ENCODE results near the gene PAPPA. TPM values are rescaled to one million over a fixed set of nuclear protein-coding genes. Genes with fewer than 3 reads are reported as not detected.

Gene PAPPA
- polyA plus RNA-seq, 1 experiment = 39.9 TPM

GRCh38 chr9:116435706-116436105 is 282.1 kb downstream of the PAPPA start:
- POLR2A ChIA-PET = interaction anchor here (0.6 kb wide), 1 partner anchor 26 kb away, joined by 5 read pairs; no protein-coding TSS in a partner anchor
- no peak overlapping the region for H3K4me3 ChIP-seq (ENCODE audit: low read depth, low read length)
- peak; percentile 23 for DNase-seq (ENCODE audit: low read depth)
- no peak for TF ChIP-seq CTCF (IDR thresholded peaks at IDR 0.05; ENCODE audit: insufficient read depth, low read depth, low read length)
- H3K36me3 ChIP-seq (ENCODE audit: control insufficient read depth, insufficient read depth, low read length) = no peaks in the 10 kb centered on the region
- CTCF ChIA-PET = no interaction called here
- H3K27me3 ChIP-seq (ENCODE audit: control insufficient read depth, insufficient read depth, low read length) = no peaks in the 10 kb centered on the region

GRCh38 chr9:116436121-116436520 is 282.5 kb downstream of the PAPPA start:
- POLR2A ChIA-PET = interaction anchor here (0.6 kb wide), 1 partner anchor 25 kb away, joined by 5 read pairs; no protein-coding TSS in a partner anchor
- H3K4me3 ChIP-seq (ENCODE audit: low read depth, low read length) = no peak overlapping the region

GRCh38 chr9:116437411-116438370 is 284.1 kb downstream of the PAPPA start:
- no peaks in the 10 kb centered on the region for H3K36me3 ChIP-seq (ENCODE audit: control insufficient read depth, insufficient read depth, low read length)
- TF ChIP-seq CTCF (IDR thresholded peaks at IDR 0.05; ENCODE audit: insufficient read depth, low read depth, low read length) = no peak
- no peak overlapping the region for H3K4me3 ChIP-seq (ENCODE audit: low read depth, low read length)
- no peaks in the 10 kb centered on the region for H3K27me3 ChIP-seq (ENCODE audit: control insufficient read depth, insufficient read depth, low read length)
- POLR2A ChIA-PET = no interaction called here
- CTCF ChIA-PET = no interaction called here
- no peak for DNase-seq (ENCODE audit: low read depth)

More at GRCh38 chr9:116436121-116436520, 282.5 kb downstream of the PAPPA start:
- DNase-seq (ENCODE audit: low read depth) = no peak
- H3K36me3 ChIP-seq (ENCODE audit: control insufficient read depth, insufficient read depth, low read length) = no peaks in the 10 kb centered on the region
- no peaks in the 10 kb centered on the region for H3K27me3 ChIP-seq (ENCODE audit: control insufficient read depth, insufficient read depth, low read length)
- CTCF ChIA-PET = no interaction called here
- no peak for TF ChIP-seq CTCF (IDR thresholded peaks at IDR 0.05; ENCODE audit: insufficient read depth, low read depth, low read length)

- Histone ChIP-seq H3K36me3 (ENCODE audit: control insufficient read depth, insufficient read depth, low read length) (no peaks in the 10 kb centered on the region), H3K4me3 (ENCODE audit: low read depth, low read length) (no peak overlapping the region), H3K27me3 (ENCODE audit: control insufficient read depth, insufficient read depth, low read length) (no peaks in the 10 kb centered on the region)
- ChIA-PET POLR2A (no interaction called here), CTCF (no interaction called here)
- TF ChIP-seq CTCF (IDR thresholded peaks at IDR 0.05; ENCODE audit: insufficient read depth, low read depth, low read length) = no peak
- DNase-seq (ENCODE audit: low read depth) = no peak
Observed at GRCh38 chr9:116442528-116442927, 288.9 kb downstream of the PAPPA start.

- Histone ChIP-seq H3K4me3 (ENCODE audit: low read depth, low read length) (no peak overlapping the region), H3K27me3 (ENCODE audit: control insufficient read depth, insufficient read depth, low read length) (no peaks in the 10 kb centered on the region), H3K36me3 (ENCODE audit: control insufficient read depth, insufficient read depth, low read length) (no peaks in the 10 kb centered on the region)
- no peak for TF ChIP-seq CTCF (IDR thresholded peaks at IDR 0.05; ENCODE audit: insufficient read depth, low read depth, low read length)
- no peak for DNase-seq (ENCODE audit: low read depth)
- ChIA-PET CTCF (interaction anchor here (1.6 kb wide), 1 partner anchor 16 kb away, joined by 3 read pairs; no protein-coding TSS in a partner anchor), POLR2A (no interaction called here)
Observed at GRCh38 chr9:116447934-116448333, 294.3 kb downstream of the PAPPA start.

Measured in BJ (cell line).